AG04450 (cell line): ENCODE measurements around the gene TMEM222. TPM values are rescaled to one million over a fixed set of nuclear protein-coding genes. Genes with fewer than 3 reads are reported as not detected.

Source experiments
- CTCF ChIA-PET: fragments of 300-600, 350-600 bp; formaldehyde crosslinking; extraction: SDS; loops from one replicate; lab custom pipeline; 2022; ENCODE audit warnings: antibody characterized with exemption, inconsistent platforms; lab: Charles Lee
- POLR2A ChIA-PET: fragments of 350-600 bp; formaldehyde crosslinking; extraction: SDS; loops from one replicate; lab custom pipeline; 2021; ENCODE audit warnings: antibody characterized with exemption, inconsistent platforms; lab: Yijun Ruan, JAX
- DNase-seq: peaks from one replicate; pipeline ENCODE4 v3.0.0-alpha.2; 2011; ENCODE audit warnings: low read depth, low spot score
- H3K27ac ChIP-seq: one replicate; pipeline ENCODE4 v1.5.1; 2012; ENCODE audit warnings: low read depth, low read length, control low read depth
- H3K27me3 ChIP-seq: one replicate; pipeline ENCODE4 v1.6.0; 2012; ENCODE audit warnings: low read length; ENCODE audit not compliant: control insufficient read depth, insufficient read depth
- H3K4me3 ChIP-seq: 2 replicates; pipeline ENCODE4 v1.5.1; 2011; ENCODE audit warnings: mild to moderate bottlenecking, low read depth, low read length, control low read depth
- H3K9me3 ChIP-seq: 2 replicates; pipeline ENCODE4 v1.5.1; 2012; ENCODE audit warnings: low read length; ENCODE audit not compliant: control insufficient read depth, insufficient read depth
- polyA plus RNA-seq: library from polyadenylated mRNA; depleted of rRNA; stranded (reverse); fragments of >200 nt; gene quantifications from 2 replicates; pipeline ENCODE4 v1.2.3, GENCODE V29; 2011
- TF ChIP-seq, protein P1 (sequence below): IDR thresholded peaks from 2 replicates; pipeline ENCODE4 v1.5.1; 2011; ENCODE audit warnings: low read depth, low read length, control low read depth, inconsistent platforms

TMEM222 gene
- polyA plus RNA-seq, 1 experiment, result 27.8 TPM

DNA sequence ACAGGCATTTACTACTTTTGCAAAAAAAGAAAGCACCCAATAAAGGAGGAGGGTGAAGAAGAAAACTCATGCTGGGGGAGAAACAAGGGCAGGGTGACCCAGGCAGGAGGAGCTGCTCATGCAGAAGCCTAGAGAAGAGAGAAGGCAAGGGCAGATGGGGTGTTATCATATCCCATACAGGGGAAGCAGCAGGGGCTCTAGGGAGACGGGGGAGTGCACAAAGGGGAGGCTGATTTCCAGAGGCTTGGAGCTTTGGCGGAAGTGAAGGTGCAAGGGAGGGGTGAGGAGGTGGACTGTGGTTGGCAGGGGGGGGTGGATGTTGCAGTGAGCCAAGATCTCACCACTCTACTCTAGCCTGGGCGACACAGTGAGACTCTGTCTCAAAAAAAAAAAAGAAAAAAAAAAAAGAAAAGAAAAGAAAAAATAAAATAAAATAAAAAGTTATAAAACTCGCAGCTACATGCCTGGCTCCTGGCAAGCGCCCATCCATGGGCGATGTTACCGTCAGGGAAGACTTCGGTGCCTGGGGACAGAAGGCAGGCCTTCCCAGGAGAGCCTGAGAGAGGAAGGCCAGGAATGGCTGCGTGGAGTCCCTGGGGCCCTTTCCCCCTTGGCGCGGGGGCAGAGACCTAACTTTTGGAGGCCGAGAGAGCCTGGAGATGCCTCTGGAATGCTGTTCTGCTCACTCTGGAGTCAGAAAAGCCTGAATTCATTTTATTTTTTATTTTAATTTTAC is 56.0 kb downstream of the TMEM222 start:
- CTCF ChIA-PET, result interaction anchor here (0.8 to 1.5 kb wide), 2 partner anchors 14 to 82 kb away, joined by 4 to 5 read pairs; no protein-coding TSS in a partner anchor
- Histone ChIP-seq H3K9me3 (no peaks in the 10 kb centered on the region), H3K27me3 (peaks cover 24% of the 10 kb centered on the region), H3K27ac (no peak overlapping the region), H3K4me3 (no peak overlapping the region)
- no peak for DNase-seq
- TF ChIP-seq, protein P1, sequence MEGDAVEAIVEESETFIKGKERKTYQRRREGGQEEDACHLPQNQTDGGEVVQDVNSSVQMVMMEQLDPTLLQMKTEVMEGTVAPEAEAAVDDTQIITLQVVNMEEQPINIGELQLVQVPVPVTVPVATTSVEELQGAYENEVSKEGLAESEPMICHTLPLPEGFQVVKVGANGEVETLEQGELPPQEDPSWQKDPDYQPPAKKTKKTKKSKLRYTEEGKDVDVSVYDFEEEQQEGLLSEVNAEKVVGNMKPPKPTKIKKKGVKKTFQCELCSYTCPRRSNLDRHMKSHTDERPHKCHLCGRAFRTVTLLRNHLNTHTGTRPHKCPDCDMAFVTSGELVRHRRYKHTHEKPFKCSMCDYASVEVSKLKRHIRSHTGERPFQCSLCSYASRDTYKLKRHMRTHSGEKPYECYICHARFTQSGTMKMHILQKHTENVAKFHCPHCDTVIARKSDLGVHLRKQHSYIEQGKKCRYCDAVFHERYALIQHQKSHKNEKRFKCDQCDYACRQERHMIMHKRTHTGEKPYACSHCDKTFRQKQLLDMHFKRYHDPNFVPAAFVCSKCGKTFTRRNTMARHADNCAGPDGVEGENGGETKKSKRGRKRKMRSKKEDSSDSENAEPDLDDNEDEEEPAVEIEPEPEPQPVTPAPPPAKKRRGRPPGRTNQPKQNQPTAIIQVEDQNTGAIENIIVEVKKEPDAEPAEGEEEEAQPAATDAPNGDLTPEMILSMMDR, result no peak
- POLR2A ChIA-PET, result interaction anchor here (1.5 kb wide), 1 partner anchor 11 kb away, joined by 3 read pairs; the partner anchor contains the start of gene MAP3K6

DNA sequence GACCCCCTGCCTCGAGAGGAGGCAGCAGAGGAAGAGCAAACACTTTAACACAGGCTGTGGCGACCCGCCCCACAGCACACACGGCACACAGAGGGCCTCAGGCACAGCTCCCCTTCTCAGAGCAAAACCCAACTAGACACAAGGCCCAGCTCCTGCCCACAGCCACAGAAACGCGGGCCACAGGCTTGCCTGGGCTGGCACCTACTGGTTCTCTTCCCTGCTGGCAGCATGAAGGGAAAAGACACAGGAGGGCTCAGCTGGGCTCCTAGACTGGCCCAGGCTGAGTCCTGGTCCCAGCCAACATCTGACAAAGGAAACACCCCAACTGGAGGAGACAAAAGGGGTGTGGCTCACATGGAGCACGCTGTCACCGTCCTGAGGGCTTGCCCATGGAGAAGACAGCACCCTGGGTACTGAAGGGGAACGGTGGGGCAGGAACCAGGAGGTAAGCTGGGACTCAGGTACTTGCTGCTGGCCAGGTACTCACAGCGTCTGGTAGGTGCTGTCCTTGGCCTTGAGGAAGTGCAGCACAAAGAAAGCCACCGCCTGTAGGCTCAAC is 57.7 kb downstream of the TMEM222 start:
- ChIA-PET CTCF (no interaction called here), POLR2A (no interaction called here)
- no peak overlapping the region for H3K27ac ChIP-seq
- TF ChIP-seq, protein P1, result no peak
- H3K27me3 ChIP-seq, result peaks cover 24% of the 10 kb centered on the region
- no peaks in the 10 kb centered on the region for H3K9me3 ChIP-seq
- no peak for DNase-seq
- H3K4me3 ChIP-seq, result no peak overlapping the region

DNA sequence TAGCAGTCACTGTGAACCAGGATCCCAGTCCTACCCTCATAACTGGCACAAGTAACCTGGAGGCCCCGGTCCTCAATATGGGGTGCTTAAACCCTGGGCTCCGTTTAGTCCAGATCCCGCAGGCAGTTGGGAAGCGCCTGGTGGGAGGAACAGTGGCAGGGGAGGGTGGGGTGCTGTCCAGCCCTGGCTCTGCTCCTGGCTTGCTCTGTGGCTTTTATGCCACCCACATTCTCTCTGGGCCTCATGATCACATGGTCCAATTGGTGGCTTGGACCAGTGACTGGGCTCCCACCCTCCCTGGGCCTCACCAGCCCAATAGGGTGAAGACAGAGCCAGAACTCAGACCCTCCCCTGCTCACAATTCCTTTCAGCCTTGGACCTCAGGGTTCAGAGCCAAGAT is 58.3 kb downstream of the TMEM222 start:
- no peak for DNase-seq

DNA sequence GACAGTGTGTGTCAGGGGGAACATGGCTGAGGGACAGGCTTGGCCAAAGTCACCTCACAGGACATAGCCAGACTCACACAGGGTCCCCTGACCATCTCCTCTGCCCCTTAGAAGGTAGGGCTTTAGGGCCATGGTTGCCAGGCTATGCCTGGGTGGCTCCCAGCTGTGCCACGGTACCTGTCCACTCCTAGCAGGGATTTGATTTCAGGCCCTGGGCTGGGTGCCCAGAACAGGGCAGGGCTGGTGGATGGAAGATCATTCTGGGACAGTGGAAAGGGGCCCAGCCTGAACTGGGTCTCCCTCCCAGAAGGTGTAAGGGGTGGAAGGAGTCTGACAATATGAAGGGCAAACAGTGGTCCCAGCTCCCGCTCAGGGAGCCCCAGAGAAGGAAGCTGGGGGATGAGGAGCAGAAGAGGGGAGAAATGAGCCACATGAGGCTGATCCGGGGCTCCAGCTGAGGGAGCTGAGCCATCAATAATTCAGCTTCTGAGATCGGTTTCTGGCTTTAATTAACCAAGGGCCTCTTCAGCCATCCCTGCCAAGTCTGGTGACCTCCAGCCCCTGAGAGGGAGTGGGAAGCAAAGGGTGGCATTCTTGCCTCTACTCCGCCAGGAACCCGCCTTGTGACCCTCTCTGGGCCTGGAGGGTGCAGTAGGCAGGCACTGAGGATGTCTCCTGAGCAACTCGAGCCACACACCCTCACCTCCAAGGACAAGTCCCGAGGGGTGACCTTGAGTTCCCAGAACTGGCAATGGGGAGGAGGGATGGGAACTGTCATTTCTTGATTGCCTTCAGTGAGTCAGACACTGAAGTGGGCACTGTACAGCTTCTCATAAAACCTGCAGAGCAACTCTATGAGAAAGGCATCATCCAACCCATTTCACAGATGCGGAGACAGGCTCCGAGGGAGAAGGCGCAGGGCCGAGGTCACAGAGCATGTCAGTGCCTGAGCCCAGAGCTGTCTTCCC is 59.1 kb downstream of the TMEM222 start:
- H3K4me3 ChIP-seq, result no peak overlapping the region
- H3K27me3 ChIP-seq, result peaks cover 19% of the 10 kb centered on the region
- TF ChIP-seq, protein P1, result no peak
- ChIA-PET CTCF (interaction anchor here (0.9 to 1.5 kb wide), 3 partner anchors 23 to 81 kb away, joined by 3 to 4 read pairs (median 3); no protein-coding TSS in a partner anchor), POLR2A (no interaction called here)
- H3K27ac ChIP-seq, result peak overlapping the region; percentile 2
- no peak for DNase-seq
- no peaks in the 10 kb centered on the region for H3K9me3 ChIP-seq

More for the DNA sequence above, 58.3 kb downstream of the TMEM222 start:
- Histone ChIP-seq H3K9me3 (no peaks in the 10 kb centered on the region), H3K27ac (no peak overlapping the region), H3K27me3 (peaks cover 21% of the 10 kb centered on the region), H3K4me3 (no peak overlapping the region)
- ChIA-PET POLR2A (no interaction called here), CTCF (no interaction called here)
- TF ChIP-seq, protein P1, result no peak
